IMR-90 (cell line): ENCODE results near the gene LDLRAD3. TPM values are rescaled to one million over a fixed set of nuclear protein-coding genes. Genes with fewer than 3 reads are reported as not detected.

Experiments used
- ATAC-seq: fragments of 200-7000 bp; cut with Tn5 transposase; 2 replicates; pipeline ENCODE4 v1.9.1; 2020; ENCODE audit warnings: low read depth, mild to moderate bottlenecking, moderate library complexity
- BruUV-seq: library from RNA; stranded (reverse); fragments of 400-500 nt; replicated peaks from 2 replicates; lab custom pipeline; 2021; lab: Mats Ljungman, UMichigan
- CTCF ChIA-PET: fragments of 300-600 bp; formaldehyde crosslinking; extraction: SDS; loops from one replicate; lab custom pipeline; 2021; ENCODE audit warnings: antibody characterized with exemption; lab: Yijun Ruan, JAX
- POLR2A ChIA-PET: fragments of 300-600 bp; sonication (Branson Sonifier 250); formaldehyde crosslinking; loops from one replicate; lab custom pipeline; 2022; ENCODE audit warnings: antibody characterized with exemption; ENCODE audit not compliant: unreplicated experiment; lab: Charles Lee
- DNase-seq: peaks from one replicate; pipeline ENCODE4 v3.0.0; 2013
- H2AFZ ChIP-seq: replicated peaks from 2 replicates; pipeline ENCODE3; 2013; ENCODE audit warnings: low read length, mild to moderate bottlenecking; ENCODE audit not compliant: poor library complexity
- H2AK5ac ChIP-seq: 2 replicates; pipeline ENCODE4 v1.6.1; 2013; ENCODE audit warnings: low read depth, low read length, inconsistent platforms
- H2AK9ac ChIP-seq: replicated peaks from 2 replicates; pipeline ENCODE3; 2013; ENCODE audit warnings: mild to moderate bottlenecking, low read depth, low read length, moderate library complexity; ENCODE audit not compliant: poor library complexity
- H2BK120ac ChIP-seq: 2 replicates; pipeline ENCODE4 v1.6.1; 2013; ENCODE audit warnings: low read depth, low read length, inconsistent platforms
- H2BK15ac ChIP-seq: 3 replicates; pipeline ENCODE4 v1.6.1; 2013; ENCODE audit warnings: low read depth, low read length, inconsistent platforms
- H2BK20ac ChIP-seq: 2 replicates; pipeline ENCODE4 v1.6.1; 2013; ENCODE audit warnings: low read depth, mild to moderate bottlenecking, inconsistent platforms, low read length, moderate library complexity
- H2BK5ac ChIP-seq: 2 replicates; pipeline ENCODE4 v1.6.1; 2013; ENCODE audit warnings: mild to moderate bottlenecking, low read depth, low read length, inconsistent platforms; ENCODE audit not compliant: poor library complexity, severe bottlenecking
- H3K14ac ChIP-seq: replicated peaks from 2 replicates; pipeline ENCODE4 v1.6.1; 2013; ENCODE audit warnings: low read depth, low read length, inconsistent platforms
- H3K18ac ChIP-seq: 2 replicates; pipeline ENCODE4 v1.6.1; 2013; ENCODE audit warnings: low read depth, low read length, control low read depth
- H3K23ac ChIP-seq: 2 replicates; pipeline ENCODE4 v1.6.1; 2013; ENCODE audit warnings: low read depth, low read length, inconsistent platforms
- H3K27ac ChIP-seq: 2 replicates; pipeline ENCODE4 v1.5.1; 2013; ENCODE audit warnings: mild to moderate bottlenecking, control low read depth, low read length; ENCODE audit not compliant: insufficient read depth
- H3K27me3 ChIP-seq: 2 replicates; pipeline ENCODE4 v1.6.1; 2013; ENCODE audit warnings: low read length; ENCODE audit not compliant: control insufficient read depth, insufficient read depth
- H3K36me3 ChIP-seq: 2 replicates; pipeline ENCODE4 v1.6.1; 2013; ENCODE audit warnings: low read length, mixed read lengths; ENCODE audit not compliant: control insufficient read depth, insufficient read depth
- H3K4ac ChIP-seq: 2 replicates; pipeline ENCODE4 v1.6.1; 2013; ENCODE audit warnings: low read depth, low read length, inconsistent platforms
- H3K4me1 ChIP-seq: 2 replicates; pipeline ENCODE4 v1.6.1; 2013; ENCODE audit warnings: low read length, mixed read lengths; ENCODE audit not compliant: control insufficient read depth, insufficient read depth
- H3K4me2 ChIP-seq: 2 replicates; pipeline ENCODE4 v1.6.1; 2013; ENCODE audit warnings: low read depth, mild to moderate bottlenecking, control low read depth, low read length, moderate library complexity
- H3K4me3 ChIP-seq: 2 replicates; pipeline ENCODE4 v1.5.1; 2013; ENCODE audit warnings: low read depth, mild to moderate bottlenecking, control low read depth, low read length, moderate library complexity; ENCODE audit not compliant: insufficient read depth
- H3K56ac ChIP-seq: 2 replicates; pipeline ENCODE4 v1.6.1; 2013; ENCODE audit warnings: low read length, inconsistent platforms; ENCODE audit not compliant: insufficient read depth; ENCODE audit errors: extremely low read depth
- H3K79me1 ChIP-seq, 2 experiments: 2 replicates each; pipeline ENCODE4 v1.6.1; 2013; ENCODE audit warnings: low read length in 2 of 2, inconsistent platforms in 1 of 2, low read depth in 1 of 2
- H3K9ac ChIP-seq: 2 replicates; pipeline ENCODE4 v1.6.1; 2013; ENCODE audit warnings: low read depth, low read length, control low read depth
- H3K9me1 ChIP-seq: 2 replicates; pipeline ENCODE4 v1.6.1; 2013; ENCODE audit warnings: low read length, inconsistent platforms; ENCODE audit not compliant: insufficient read depth
- H3K9me3 ChIP-seq: 2 replicates; pipeline ENCODE4 v1.6.1; 2013; ENCODE audit warnings: low read length; ENCODE audit not compliant: control insufficient read depth, insufficient read depth
- H4K20me1 ChIP-seq: 2 replicates; pipeline ENCODE4 v1.6.1; 2013; ENCODE audit warnings: low read length, inconsistent platforms; ENCODE audit not compliant: insufficient read depth
- H4K5ac ChIP-seq: 2 replicates; pipeline ENCODE4 v1.6.1; 2013; ENCODE audit warnings: mild to moderate bottlenecking, low read depth, low read length, control low read depth
- H4K8ac ChIP-seq, 2 experiments: 2 replicates each; pipeline ENCODE4 v1.6.1; 2013; ENCODE audit warnings: low read depth in 2 of 2, low read length in 2 of 2, control low read depth in 1 of 2, inconsistent platforms in 1 of 2
- H4K91ac ChIP-seq: 2 replicates; pipeline ENCODE4 v1.6.1; 2013; ENCODE audit warnings: low read depth, low read length, inconsistent platforms; ENCODE audit not compliant: insufficient read depth
- CEBPB ChIP-seq: IDR thresholded peaks from 2 replicates; pipeline ENCODE4 v1.6.1; 2012; ENCODE audit warnings: low read depth, low read length, improper control_type of control experiment
- CHD1 ChIP-seq: IDR thresholded peaks from 2 replicates; pipeline ENCODE4 v1.6.1; 2012; ENCODE audit warnings: low read depth, low read length, improper control_type of control experiment
- ELK1 ChIP-seq: fragments of 150-350 bp; IDR thresholded peaks from 2 replicates; pipeline ENCODE4 v1.6.1; 2016; ENCODE audit warnings: low read depth, mild to moderate bottlenecking, low read length, moderate library complexity, borderline replicate concordance
- MAFK ChIP-seq: IDR thresholded peaks from 2 replicates; pipeline ENCODE4 v1.6.1; 2012; ENCODE audit warnings: low read depth, low read length, improper control_type of control experiment
- MAZ ChIP-seq: IDR thresholded peaks from 2 replicates; pipeline ENCODE4 v1.6.1; 2012; ENCODE audit warnings: low read depth, mild to moderate bottlenecking, low read length, improper control_type of control experiment, moderate library complexity, borderline replicate concordance
- POLR2A ChIP-seq: IDR thresholded peaks from 2 replicates; pipeline ENCODE4 v1.6.1; 2012; ENCODE audit warnings: mild to moderate bottlenecking, low read depth, low read length
- RAD21 ChIP-seq: IDR thresholded peaks from 2 replicates; pipeline ENCODE4 v1.6.1; 2012; ENCODE audit warnings: low read length, improper control_type of control experiment
- RFX5 ChIP-seq: IDR thresholded peaks from 2 replicates; pipeline ENCODE4 v1.8.0; 2012; ENCODE audit warnings: low read depth, mild to moderate bottlenecking, low read length, moderate library complexity
- SMC3 ChIP-seq: fragments of 150-350 bp; IDR thresholded peaks from 2 replicates; pipeline ENCODE4 v1.6.1; 2016; ENCODE audit warnings: low read depth, mild to moderate bottlenecking, antibody characterized with exemption, low read length, moderate library complexity
- WGBS, 2 experiments: methylation state at CpG; one replicate each; pipeline versions ENCODE4 v1.1.5 to v1.1.7; 2013; ENCODE audit warnings: missing lambda C conversion rate in 2 of 2; ENCODE audit not compliant: insufficient read length in 1 of 2; ENCODE audit errors: extremely low coverage in 2 of 2; 5-methylcytosine and 5-hydroxymethylcytosine counted together
- dilution Hi-C: fragments of 300-500 bp; cut with HindIII; formaldehyde crosslinking; loops from one replicate; pipeline ENCODE4 v1.14.3; 2018; ENCODE audit warnings: low sequenced_read_pairs; ENCODE audit not compliant: unreplicated experiment
- in situ Hi-C: fragments of 300-500 bp; cut with MboI; formaldehyde crosslinking; loops from 3 replicates; pipeline ENCODE4 v1.14.3; 2019; ENCODE audit warnings: low sequenced_read_pairs, inconsistent platforms, mixed read lengths
- intact Hi-C: fragments of 100-400 bp; cut with micrococcal nuclease; formaldehyde crosslinking; loops from 2 replicates; pipeline ENCODE4 v1.10.0; 2022
- polyA plus RNA-seq, 3 experiments: library from polyadenylated mRNA; depleted of rRNA; stranded (reverse); fragments of >200 nt; gene quantifications; 2 replicates each; pipeline ENCODE4 v1.2.3, GENCODE V29; 2012; ENCODE audit warnings: low replicate concordance in 1 of 3
- total RNA-seq: library from RNA; depleted of rRNA; stranded (reverse); fragments of >200 nt; gene quantifications from 2 replicates; pipeline ENCODE4 v1.2.3, GENCODE V29; 2012
- TF ChIP-seq, protein P1 (sequence below): fragments of 150-350 bp; IDR thresholded peaks from 2 replicates; pipeline ENCODE4 v1.6.1; 2017; ENCODE audit warnings: mild to moderate bottlenecking, antibody characterized with exemption, low read length, low read depth
- TF ChIP-seq, protein P2 (sequence below): conservative IDR thresholded peaks from 2 replicates; pipeline ENCODE4 v1.5.1; 2012; ENCODE audit warnings: mild to moderate bottlenecking, low read depth, low read length, improper control_type of control experiment

The LDLRAD3 gene
- total and polyA plus RNA-seq, 2 of the 4 experiments (the other 2 are of a cell fraction), result 2.7 to 6.4 TPM

DNA sequence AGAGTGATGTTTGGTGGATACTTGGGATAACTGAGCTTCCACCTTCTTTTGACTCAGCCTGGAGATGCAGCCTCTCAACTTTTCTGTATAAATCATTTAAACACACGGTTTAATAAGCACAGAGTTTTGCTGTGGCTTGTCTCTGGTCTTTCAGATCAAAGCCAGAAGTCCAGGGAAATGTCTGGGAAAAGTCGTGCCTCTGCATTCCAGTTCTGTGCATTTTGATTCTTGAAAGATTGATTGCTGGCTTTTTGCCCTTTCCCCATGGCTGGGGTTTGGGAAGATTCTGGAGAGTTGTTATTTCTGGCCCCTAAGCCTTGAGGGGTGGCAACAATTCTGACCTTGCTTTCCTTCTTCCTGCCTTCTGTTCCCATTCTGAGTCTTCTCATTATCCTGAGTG, 191.2 kb downstream of the LDLRAD3 start:
- WGBS, 2 experiments, result 17% methylated on average over 1 of the region's 2 CpGs; no CpG with 5 or more reads in 1 of the 2 experiments
- intact Hi-C loops (loop anchor here (10.0 kb wide), 1 partner anchor 640 kb away; no protein-coding TSS in a partner anchor), in situ Hi-C loops (loop anchor here (10.0 kb wide), 1 partner anchor 520 kb away; the partner anchor contains the start of gene FJX1)

More for the DNA sequence above, 191.2 kb downstream of the LDLRAD3 start:
- DNase-seq (no peak), ATAC-seq (no peak)
- Histone ChIP-seq H2AFZ (no peak overlapping the region), H4K5ac (no peak overlapping the region), H3K79me1 (no peaks in the 10 kb centered on the region; a peak in 1 of 4 replicates), H2BK20ac (no peak overlapping the region), H3K27ac (no peak overlapping the region), H2AK9ac (no peak overlapping the region), H2BK120ac (no peak overlapping the region), H3K9me3 (no peaks in the 10 kb centered on the region), H3K23ac (no peak overlapping the region; the same call in 1 of the 2 replicates), H3K9ac (no peak overlapping the region), H3K9me1 (peaks cover 9% of the 10 kb centered on the region; the same call in 1 of the 2 replicates), H4K91ac (no peak overlapping the region; the same call in 1 of the 2 replicates), H3K18ac (no peak overlapping the region), H3K4me2 (no peak overlapping the region), H3K56ac (no peak overlapping the region), H3K14ac (no peak overlapping the region), H3K4ac (no peak overlapping the region), H4K8ac (no peak overlapping the region), H2AK5ac (no peak overlapping the region), H3K4me1 (peaks cover 2% of the 10 kb centered on the region), H3K27me3 (no peaks in the 10 kb centered on the region), H2BK5ac (no peak overlapping the region), H2BK15ac (no peak overlapping the region), H3K4me3 (no peak overlapping the region), H4K20me1 (no peaks in the 10 kb centered on the region; the same call in 1 of the 2 replicates), H3K36me3 (no peaks in the 10 kb centered on the region)
- ChIA-PET POLR2A (no interaction called here), CTCF (interaction anchor here (1.2 kb wide), 1 partner anchor 313 kb away, joined by 4 read pairs; no protein-coding TSS in a partner anchor)
- no TSS peak for BruUV-seq
- TF ChIP-seq, protein P1, sequence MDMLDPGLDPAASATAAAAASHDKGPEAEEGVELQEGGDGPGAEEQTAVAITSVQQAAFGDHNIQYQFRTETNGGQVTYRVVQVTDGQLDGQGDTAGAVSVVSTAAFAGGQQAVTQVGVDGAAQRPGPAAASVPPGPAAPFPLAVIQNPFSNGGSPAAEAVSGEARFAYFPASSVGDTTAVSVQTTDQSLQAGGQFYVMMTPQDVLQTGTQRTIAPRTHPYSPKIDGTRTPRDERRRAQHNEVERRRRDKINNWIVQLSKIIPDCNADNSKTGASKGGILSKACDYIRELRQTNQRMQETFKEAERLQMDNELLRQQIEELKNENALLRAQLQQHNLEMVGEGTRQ, result no peak
- no peak for TF ChIP-seq RFX5
- no peak for TF ChIP-seq RAD21
- no peak for TF ChIP-seq ELK1
- TF ChIP-seq POLR2A, result no peak
- TF ChIP-seq, protein P2, sequence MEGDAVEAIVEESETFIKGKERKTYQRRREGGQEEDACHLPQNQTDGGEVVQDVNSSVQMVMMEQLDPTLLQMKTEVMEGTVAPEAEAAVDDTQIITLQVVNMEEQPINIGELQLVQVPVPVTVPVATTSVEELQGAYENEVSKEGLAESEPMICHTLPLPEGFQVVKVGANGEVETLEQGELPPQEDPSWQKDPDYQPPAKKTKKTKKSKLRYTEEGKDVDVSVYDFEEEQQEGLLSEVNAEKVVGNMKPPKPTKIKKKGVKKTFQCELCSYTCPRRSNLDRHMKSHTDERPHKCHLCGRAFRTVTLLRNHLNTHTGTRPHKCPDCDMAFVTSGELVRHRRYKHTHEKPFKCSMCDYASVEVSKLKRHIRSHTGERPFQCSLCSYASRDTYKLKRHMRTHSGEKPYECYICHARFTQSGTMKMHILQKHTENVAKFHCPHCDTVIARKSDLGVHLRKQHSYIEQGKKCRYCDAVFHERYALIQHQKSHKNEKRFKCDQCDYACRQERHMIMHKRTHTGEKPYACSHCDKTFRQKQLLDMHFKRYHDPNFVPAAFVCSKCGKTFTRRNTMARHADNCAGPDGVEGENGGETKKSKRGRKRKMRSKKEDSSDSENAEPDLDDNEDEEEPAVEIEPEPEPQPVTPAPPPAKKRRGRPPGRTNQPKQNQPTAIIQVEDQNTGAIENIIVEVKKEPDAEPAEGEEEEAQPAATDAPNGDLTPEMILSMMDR, result no peak
- TF ChIP-seq MAZ, result no peak
- no peak for TF ChIP-seq CEBPB
- no peak for TF ChIP-seq CHD1
- TF ChIP-seq SMC3, result no peak
- TF ChIP-seq MAFK, result no peak
- dilution Hi-C loops, result no loop called here
